HG02973 (cell line): Measurements from ENCODE around the gene MAJIN.
"Not testable (repeated sequence)": the region's sequence is repeated elsewhere in the genome, so short reads cannot be mapped to it uniquely, and the experiment has no call there.

Experiments
- ATAC-seq: cut with Tn5 transposase; IDR thresholded peaks from one replicate; pipeline ENCODE4 v1.9.1; 2021; ENCODE audit warnings: moderate library complexity; ENCODE audit not compliant: unreplicated experiment

The MAJIN gene

DNA sequence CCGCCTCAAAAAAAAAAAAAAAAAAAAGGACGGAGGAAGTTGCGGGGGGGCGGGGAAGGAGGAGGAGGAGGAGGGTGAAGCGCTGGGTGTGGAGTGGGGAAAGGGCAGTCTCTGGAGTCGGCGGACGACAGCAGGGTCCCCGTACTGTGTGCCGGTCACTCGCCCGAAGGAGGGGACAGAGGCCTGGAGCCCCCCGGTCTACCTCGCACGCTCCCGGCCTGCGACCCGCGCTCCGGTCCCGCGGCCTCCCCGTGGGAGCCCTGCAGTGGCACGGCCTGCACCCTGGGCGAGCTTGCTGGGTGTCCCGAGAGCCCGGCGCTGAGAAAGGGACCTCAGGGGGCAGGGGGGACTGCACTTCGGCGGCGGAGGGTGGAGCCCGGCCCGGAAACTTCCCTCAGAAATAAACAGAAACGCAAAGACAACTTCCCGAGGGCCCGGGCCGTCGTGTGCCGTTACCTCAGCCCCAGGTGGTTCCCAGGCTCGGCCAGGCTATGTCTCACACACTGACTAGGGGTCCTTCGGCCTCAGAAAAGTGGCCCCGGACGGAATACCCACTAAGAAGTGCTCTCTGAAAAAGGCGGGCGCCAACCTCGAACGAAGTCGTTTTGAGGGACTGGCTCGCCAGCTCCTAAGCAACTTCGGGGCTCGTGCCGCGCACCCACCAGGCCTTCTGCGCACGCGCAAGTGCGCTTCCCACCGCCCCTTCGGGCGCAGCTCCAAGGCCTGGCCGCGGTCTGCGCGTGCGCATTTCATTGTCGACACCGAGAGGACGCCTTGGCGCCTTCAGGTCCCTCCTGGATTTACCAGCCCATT lies at the start of gene MAJIN:
TSS of gene MAJIN (minus strand) at position 688 of the 813 bp plus-strand sequence. CDS start 12,703 bp downstream, outside the sequence.
- ATAC-seq, result no peak

GRCh38 chr11:65021509-65021908 lies 49.6 kb upstream of the MAJIN start:
- no peak for ATAC-seq

DNA sequence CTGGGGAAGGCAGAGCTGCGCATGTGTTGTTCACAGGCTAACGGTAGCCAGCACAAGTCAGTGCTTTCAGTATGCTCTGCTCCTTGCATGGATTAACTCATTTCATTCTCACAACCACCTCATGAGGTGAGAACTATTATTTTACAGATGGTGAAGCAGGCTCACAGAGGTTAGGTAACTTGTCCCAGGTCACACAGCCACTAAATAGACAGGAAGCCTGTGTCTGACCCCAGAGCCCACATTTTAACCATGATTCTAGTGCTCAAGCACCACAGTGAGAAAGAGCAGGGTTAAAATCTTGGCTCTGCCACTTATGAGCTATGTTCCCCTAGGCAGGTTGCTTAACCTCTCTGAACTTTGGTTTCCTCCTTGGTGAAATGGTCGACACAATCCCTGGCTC lies 49.1 kb upstream of the MAJIN start:
- ATAC-seq, result no peak

- ATAC-seq, result no peak
Observed at GRCh38 chr11:65019824-65020223, 47.9 kb upstream of the MAJIN start.

DNA sequence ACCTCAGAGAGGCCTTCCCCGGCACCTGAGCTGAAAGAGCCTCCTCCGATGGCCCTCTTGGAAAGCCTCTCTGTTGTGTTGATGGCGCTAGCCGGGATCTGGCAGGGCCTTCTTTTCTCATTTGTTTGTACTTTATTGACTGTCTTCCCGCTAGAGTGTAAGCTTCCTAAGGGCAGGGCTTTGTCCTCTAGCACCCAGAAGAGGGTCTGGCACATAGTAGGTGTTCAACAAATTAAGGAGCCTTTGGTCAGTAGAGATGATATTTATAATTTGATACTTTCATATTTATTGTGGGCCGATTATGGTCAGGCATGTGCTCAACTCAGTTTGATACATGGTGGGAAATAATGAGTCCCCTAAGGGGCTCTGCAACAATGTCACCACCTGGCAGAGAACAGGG lies 46.0 kb upstream of the MAJIN start:
- ATAC-seq, result no peak

DNA sequence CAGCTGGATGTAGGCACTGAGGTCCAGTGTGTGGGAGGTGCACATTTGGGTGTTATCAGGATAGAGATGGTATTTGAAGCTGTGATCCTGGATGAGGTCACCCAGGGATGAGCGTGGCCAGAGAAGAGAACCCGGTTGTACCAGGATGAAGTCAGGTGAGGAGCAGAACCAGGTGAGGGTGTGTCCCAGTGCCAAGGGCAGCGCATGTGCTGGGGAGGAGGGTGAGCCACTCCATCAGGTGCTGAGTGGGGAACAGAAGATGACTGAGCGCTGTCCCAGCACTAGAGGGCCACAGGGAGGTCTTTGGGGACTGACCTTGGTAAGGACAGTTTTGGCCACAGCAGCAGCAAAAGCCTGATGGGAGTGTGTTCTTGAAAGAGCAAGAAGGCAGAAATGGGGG lies 44.8 kb upstream of the MAJIN start:
- no peak for ATAC-seq

DNA sequence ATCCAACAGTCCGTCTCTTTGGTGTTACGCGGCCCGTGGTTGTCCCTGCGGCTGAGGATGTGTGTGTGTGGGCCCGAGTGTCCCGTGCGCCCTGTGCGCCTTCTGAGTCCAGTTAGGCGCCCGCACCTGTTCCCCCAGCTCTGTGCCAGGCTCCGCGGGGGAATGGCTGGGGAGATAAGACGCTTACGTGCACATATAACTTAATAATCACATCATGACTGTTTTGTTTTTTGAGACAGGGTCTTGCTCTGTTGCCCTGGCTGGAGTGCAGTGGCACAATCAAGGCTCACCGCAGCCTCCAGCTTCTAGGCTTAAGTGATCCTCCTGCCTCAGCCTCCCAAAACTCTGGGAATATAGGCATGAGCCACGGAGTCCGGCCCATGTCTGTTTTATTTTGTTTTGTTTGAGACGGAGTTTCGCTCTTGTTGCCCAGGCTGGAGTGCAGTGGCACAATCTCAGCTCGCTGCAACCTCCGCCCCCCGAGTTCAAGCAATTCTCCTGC lies 42.9 kb upstream of the MAJIN start:
- no peak for ATAC-seq

GRCh38 chr11:65013888-65014725 lies 42.2 kb upstream of the MAJIN start, which contains the start of gene ARL2:
ARL2 (plus strand) TSS chr11:65014160; CDS start chr11:65014208, 48 bp downstream.
- ATAC-seq, result peak; percentile 60

- ATAC-seq, result peak; percentile 70
Observed at GRCh38 chr11:65013130-65013887, 41.4 kb upstream of the MAJIN start.

GRCh38 chr11:65008873-65009272 lies 37.0 kb upstream of the MAJIN start:
- no peak for ATAC-seq

DNA sequence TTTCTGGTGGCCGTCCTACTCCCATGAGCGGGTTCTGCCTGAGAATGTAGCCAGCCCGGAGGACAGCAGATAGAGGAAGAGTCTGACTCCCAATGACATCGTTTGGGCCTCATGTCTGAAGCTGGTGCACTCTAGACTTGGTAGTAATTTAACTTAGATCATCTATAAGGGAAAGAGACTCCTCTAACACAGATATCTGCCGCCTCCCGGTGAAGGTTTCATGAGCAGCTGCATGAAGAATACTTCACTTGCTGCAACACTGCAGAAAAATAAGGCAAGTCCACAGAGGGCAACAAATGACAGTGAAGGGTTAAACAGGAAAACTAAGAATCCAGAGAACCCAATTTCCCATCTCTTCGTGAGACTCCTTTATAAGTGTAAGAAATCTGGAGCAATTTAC lies 36.1 kb upstream of the MAJIN start:
- ATAC-seq, result no peak

- not testable (repeated sequence) for ATAC-seq
Observed at GRCh38 chr11:65003968-65004367, 32.1 kb upstream of the MAJIN start.

DNA sequence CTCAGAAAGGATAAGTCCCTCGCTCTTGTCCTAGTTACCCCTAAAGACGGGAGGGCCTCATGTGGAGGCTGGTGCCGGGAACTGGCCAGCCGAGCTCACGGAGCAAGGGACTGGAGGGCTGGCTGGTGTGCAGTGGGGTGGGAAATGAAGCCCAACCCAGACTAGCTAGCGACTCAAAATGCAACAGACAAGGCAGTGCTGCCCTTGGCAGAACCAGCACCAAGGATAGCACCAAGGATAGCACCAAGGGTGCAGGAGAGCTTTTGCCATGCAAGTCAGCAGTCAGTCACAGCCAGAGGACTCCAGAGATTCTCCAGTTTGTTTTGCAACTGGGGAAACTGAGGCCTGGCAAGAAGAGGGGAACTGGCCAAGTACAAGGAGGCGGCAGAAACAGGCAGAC lies 31.4 kb upstream of the MAJIN start:
- no peak for ATAC-seq

DNA sequence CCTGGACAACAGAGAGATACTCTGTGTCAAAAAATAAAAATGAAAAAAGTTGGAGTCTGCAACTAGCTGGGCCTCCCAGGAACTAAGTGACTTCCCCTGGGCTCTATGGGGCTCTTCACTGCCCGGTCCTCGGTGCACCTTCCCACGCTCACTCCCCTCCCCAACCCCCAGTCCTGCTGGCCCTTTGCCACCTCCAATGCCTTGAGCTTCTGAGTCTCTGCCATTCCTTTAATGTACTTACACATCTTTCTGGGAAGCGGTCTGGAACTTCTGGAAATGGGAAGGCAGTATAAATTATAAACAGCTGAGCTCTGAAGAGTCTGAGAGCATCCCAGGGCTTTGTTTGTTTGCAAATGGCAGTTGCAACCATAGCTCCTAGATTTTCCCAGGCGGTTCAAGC lies 30.8 kb upstream of the MAJIN start:
- ATAC-seq, result no peak

- no peak for ATAC-seq
Observed at GRCh38 chr11:64999478-64999877, 27.6 kb upstream of the MAJIN start.

DNA sequence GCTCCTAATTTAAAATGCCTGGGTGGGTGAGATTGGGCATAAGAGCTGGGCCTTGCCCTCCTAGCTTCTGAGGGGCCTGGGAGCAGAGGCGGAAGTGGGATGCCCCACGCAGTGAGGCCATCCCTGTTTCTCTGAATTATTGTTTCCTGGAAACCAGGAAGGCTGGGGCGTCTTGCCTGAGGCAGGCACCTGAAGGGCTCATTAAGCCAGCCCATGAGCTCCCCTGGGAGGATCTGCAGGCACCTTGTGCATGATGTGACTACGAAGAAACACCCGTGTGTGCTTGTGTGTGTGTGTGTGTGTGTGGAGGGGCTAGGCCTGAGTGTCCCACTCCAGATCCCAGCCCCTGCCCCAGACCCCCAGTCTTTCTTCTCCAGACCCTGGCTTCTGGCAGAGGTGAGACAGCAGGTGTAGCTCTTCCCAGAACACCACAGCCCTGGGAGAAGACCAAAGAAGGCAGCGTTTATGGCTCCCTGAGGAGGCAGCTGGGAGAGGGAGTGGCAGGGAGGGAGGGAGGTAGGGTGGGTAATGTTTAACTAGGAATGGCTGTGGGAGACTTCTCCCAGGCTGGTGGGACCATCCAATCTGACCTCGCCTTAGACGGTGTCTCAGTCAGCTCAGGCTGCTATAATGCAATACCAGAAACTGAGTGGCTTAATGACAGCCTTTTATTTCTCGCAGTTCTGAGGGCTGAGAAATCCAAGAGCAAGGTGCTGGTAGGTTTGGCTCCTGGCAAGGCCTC lies 27.0 kb upstream of the MAJIN start:
- ATAC-seq, result no peak

DNA sequence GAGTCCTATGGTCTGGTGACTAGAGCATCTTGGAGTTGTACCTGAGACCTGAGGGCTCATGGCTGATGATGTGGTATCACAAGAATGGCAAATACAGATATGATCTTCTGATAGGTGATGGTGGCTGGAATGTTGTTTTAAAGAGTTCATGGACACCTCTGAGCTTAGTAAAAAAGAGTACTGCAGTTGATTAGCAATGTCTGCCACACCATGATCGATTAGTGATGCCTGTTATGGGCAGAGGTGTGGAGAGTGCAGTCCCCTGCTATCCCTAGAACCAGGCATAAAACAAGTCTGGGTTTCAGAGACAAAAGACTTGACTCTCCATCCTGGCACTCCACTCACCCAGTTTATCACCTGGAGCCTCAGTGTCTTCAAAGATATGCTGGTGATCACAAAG lies 26.2 kb upstream of the MAJIN start:
- ATAC-seq, result no peak

DNA sequence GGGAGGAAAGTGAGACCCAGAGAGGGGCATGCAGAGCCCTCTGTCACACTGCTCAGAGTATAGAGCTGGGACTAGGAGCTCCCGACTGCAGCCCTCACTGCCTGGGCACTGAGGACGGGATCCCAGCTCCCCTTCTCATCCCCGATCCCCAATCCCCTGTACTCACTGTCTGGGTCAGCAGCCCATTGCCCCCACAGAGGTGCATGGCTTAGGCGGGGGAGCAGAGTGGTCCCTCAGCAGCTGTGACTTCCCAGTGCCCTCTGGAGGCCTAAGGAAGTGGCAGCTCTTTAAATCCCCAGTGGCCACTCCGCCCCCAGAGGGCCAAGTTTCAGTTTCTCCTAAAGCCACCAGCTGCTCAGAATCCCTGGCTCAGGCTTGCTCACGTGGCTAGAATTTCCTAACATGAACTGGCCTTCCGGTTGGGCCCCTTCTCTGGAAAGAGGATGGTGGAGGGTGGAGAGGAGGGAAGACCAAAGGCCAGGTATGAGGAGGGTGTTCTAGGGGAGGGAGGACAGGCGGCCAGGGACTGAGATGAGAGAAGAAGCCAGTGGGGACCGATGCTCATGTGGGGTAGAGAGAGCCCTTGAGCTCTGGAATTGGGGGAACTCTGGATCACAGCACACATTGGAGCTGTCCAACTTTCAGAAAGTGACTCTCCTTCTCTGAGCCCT lies 24.9 kb upstream of the MAJIN start, which contains the start of gene BATF2:
TSS of gene BATF2 (minus strand) at position 262 of the 671 bp plus-strand sequence. CDS start at position 205, 57 bp downstream.
- ATAC-seq, result no peak

- ATAC-seq, result no peak
Observed at GRCh38 chr11:64996327-64996709, 24.4 kb upstream of the MAJIN start.

DNA sequence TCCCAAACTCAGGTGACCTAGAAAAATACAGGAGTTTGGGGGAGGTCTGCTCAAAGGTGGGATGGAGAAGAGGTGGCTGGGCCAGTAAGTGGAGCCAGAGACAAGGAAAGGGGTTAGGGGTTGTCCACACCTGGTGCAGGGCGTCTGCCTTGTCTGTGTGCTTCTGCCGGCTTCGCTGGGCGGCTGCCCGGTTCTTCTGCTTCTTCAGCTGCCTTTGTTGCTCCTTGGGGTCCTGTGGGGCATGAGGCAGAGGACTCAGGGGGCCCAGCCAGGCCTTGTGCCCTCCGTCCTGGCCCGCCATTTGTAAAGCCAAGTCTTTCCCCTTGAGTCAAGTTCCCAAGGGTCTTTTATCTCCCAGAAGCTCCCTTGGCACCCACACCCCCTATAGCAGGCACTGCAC lies 22.4 kb upstream of the MAJIN start:
- no peak for ATAC-seq
